ENCODE results near the gene CUL1.

DNA sequence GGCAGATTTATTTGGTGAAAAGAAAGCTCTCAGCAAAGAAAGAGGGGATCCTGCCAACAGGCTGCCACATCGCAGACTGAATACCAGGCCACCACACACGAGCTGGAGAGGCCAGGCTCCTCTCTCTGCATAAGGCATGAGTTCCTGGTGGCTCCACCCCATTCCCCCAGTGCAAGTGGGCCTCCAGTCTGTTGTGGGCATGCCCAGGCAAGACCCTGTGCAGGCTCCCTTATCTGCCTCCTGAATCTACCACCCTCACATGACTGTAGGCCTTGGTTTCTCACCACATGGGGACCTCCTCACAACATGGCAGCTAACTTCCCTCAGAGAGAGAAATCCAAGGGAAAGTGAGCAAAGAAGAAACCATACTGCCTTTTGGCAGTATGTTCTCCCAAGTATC, 26.7 kb upstream of the CUL1 start:
- TF ChIP-seq MXI1 (conservative IDR thresholded peaks at IDR 0.05; ENCODE audit: poor library complexity, severe bottlenecking) = no peak
- TF ChIP-seq, protein P1, sequence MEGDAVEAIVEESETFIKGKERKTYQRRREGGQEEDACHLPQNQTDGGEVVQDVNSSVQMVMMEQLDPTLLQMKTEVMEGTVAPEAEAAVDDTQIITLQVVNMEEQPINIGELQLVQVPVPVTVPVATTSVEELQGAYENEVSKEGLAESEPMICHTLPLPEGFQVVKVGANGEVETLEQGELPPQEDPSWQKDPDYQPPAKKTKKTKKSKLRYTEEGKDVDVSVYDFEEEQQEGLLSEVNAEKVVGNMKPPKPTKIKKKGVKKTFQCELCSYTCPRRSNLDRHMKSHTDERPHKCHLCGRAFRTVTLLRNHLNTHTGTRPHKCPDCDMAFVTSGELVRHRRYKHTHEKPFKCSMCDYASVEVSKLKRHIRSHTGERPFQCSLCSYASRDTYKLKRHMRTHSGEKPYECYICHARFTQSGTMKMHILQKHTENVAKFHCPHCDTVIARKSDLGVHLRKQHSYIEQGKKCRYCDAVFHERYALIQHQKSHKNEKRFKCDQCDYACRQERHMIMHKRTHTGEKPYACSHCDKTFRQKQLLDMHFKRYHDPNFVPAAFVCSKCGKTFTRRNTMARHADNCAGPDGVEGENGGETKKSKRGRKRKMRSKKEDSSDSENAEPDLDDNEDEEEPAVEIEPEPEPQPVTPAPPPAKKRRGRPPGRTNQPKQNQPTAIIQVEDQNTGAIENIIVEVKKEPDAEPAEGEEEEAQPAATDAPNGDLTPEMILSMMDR (IDR thresholded peaks at IDR 0.05; ENCODE audit: poor library complexity, severe bottlenecking) = no peak
- TF ChIP-seq, protein P2, sequence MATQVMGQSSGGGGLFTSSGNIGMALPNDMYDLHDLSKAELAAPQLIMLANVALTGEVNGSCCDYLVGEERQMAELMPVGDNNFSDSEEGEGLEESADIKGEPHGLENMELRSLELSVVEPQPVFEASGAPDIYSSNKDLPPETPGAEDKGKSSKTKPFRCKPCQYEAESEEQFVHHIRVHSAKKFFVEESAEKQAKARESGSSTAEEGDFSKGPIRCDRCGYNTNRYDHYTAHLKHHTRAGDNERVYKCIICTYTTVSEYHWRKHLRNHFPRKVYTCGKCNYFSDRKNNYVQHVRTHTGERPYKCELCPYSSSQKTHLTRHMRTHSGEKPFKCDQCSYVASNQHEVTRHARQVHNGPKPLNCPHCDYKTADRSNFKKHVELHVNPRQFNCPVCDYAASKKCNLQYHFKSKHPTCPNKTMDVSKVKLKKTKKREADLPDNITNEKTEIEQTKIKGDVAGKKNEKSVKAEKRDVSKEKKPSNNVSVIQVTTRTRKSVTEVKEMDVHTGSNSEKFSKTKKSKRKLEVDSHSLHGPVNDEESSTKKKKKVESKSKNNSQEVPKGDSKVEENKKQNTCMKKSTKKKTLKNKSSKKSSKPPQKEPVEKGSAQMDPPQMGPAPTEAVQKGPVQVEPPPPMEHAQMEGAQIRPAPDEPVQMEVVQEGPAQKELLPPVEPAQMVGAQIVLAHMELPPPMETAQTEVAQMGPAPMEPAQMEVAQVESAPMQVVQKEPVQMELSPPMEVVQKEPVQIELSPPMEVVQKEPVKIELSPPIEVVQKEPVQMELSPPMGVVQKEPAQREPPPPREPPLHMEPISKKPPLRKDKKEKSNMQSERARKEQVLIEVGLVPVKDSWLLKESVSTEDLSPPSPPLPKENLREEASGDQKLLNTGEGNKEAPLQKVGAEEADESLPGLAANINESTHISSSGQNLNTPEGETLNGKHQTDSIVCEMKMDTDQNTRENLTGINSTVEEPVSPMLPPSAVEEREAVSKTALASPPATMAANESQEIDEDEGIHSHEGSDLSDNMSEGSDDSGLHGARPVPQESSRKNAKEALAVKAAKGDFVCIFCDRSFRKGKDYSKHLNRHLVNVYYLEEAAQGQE (IDR thresholded peaks at IDR 0.05; ENCODE audit: borderline replicate concordance) = no peak
